Uterine smooth muscle cell (primary cell): ENCODE data around the gene UBQLN1. TPM values are rescaled to one million over a fixed set of nuclear protein-coding genes. Genes with fewer than 3 reads are reported as not detected.

Experiments used
- total RNA-seq: library from RNA; depleted of rRNA; stranded (reverse); fragments of >200 nt; gene quantifications from 2 replicates; pipeline ENCODE4 v1.2.3, GENCODE V29; 2014

UBQLN1 gene
- total RNA-seq = 152 and 159 TPM in 2 replicates

DNA sequence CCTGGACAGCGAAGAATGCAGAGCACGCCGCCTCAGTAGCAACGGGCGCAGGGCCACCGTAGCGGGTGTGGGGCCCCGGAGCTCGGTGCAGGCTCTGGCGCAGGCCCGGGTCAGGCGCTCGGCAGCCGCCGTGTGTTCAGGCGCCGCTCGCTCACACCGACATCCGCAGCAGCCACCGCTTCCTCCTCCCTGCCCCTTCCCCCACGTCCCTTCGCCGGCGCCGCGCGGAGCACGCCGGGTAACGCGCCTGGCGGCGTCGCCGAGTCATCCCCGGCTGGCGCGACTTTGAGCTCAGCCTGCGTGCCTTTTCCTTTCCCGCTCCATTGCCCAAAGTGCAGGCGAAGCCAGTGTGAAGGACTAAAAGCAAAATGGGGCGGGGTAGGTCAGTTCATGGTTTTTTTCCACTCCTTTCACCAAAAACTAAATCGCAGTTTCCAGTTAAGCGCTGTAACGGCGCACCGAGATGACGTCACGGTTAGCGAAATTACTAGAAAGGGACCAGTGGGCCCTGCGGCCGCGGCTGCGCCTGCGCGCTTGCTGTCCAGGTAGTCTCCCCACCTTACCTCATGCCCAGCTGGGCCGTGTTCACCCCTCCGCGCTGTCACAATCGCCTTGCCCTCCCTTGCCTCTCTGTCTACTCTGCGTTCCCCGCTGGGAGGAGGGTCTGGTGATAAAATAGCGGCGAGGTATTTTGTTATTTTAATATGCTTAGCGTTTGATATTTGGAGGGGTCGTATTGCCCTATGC lies at the start of gene UBQLN1:
TSS of gene UBQLN1 (minus strand) at position 191 of the 747 bp plus-strand sequence. CDS start 279 bp downstream, outside the sequence.

DNA sequence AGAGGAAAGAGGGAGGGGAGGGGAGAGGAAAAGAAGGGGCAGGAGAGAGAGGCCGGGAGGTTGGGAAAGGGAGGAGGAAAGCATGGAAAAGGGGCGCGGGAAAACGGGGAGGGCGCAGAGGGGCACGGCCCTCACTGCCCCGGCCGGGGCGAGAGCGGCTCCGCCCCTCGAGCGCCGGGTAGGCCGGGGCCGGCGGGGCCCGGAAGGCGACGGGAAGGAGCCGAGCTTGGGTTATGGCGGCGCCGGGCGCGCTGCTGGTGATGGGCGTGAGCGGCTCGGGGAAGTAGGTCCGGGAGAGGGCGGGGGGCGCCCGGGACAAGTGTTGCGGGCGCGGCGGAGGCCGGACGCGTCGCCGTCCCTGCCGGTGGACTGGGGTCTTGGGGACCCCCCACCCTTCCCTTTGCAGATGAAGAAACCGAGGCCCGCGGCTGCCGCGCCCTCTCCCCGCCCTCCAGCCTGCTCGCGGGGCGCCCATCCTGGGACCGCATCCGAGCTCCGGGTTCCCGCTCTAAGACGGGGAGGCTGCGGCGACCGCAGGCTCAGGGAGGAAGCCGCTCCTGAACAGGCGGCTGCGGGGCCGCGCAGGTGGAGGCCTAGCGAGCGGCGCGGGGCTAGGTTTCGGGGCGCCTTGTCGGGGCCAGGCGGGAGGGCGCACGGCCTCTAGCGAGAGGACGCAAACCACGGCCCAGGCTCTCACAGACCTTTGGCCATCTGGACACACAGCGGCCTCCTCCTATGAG lies 84.6 kb downstream of the UBQLN1 start, which contains the start of gene IDNK:
TSS of gene IDNK (plus strand) at position 205 of the 740 bp plus-strand sequence. CDS start at position 234, 29 bp downstream.

Other genes with a start within 250 kb of the UBQLN1 start
- 0.87 and 1.4 TPM in 2 replicates for gene FRMD3, start 169.6 kb downstream of the UBQLN1 start, total RNA-seq
- 6.3 and 6.7 TPM in 2 replicates for gene IDNK, start 84.8 kb downstream of the UBQLN1 start, total RNA-seq
- gene GKAP1, start 109.8 kb upstream of the UBQLN1 start, total RNA-seq = 1.1 and 2.1 TPM in 2 replicates
- 4.3 and 5.1 TPM in 2 replicates for gene KIF27, start 213.5 kb upstream of the UBQLN1 start, total RNA-seq